Measurements from ENCODE around the gene MTUS2.

DNA sequence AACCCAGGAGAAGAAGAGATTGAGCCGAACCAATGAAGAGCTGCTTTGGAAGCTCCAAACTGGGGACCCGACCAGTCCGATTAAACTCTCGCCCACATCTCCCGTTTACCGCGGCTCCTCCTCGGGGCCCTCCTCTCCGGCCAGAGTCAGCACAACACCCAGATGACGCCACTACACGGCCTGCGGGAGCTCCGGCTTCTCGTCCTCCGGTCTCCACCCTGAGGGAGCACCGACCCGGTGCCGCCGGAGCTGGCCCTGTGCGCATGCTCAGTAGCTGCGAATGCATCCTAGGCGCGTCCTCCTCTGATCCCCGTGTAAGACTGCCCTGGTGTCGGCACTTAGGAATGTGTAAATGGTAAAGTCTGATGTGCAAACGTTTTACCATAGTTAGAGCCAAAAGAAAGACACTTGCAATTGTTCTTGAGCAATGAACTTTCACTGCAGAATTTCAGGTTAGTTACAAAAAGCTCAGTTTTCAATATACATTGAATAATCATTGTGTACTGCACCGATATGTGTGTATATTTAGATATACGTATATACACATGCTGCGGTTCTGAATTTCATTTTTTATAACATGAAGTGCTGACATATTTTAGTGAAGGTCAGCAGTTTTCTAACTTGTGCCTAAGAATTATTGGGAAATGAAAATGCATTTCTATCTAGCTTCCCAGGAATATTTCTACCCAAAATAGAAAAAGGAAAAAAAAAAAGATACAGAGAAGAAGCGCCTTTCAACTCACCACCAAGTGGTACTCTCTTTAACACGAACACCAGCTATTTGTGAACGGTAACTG, 683.1 kb downstream of the MTUS2 start:
- TF ChIP-seq CREB1 (CRISPR knock-in tag; IDR thresholded peaks at IDR 0.05; ENCODE audit: low read depth) = no peak
- TF ChIP-seq POLR2AphosphoS5 (IDR thresholded peaks at IDR 0.05; ENCODE audit: low read depth) = no peak
- TF ChIP-seq, protein P1, sequence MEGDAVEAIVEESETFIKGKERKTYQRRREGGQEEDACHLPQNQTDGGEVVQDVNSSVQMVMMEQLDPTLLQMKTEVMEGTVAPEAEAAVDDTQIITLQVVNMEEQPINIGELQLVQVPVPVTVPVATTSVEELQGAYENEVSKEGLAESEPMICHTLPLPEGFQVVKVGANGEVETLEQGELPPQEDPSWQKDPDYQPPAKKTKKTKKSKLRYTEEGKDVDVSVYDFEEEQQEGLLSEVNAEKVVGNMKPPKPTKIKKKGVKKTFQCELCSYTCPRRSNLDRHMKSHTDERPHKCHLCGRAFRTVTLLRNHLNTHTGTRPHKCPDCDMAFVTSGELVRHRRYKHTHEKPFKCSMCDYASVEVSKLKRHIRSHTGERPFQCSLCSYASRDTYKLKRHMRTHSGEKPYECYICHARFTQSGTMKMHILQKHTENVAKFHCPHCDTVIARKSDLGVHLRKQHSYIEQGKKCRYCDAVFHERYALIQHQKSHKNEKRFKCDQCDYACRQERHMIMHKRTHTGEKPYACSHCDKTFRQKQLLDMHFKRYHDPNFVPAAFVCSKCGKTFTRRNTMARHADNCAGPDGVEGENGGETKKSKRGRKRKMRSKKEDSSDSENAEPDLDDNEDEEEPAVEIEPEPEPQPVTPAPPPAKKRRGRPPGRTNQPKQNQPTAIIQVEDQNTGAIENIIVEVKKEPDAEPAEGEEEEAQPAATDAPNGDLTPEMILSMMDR (conservative IDR thresholded peaks at IDR 0.05; ENCODE audit: low read depth in 2 of 2) = no peak
